GM04503 (cell line): Measurements from ENCODE around the gene COL6A5.
"Not testable (repeated sequence)": the region's sequence is repeated elsewhere in the genome, so short reads cannot be mapped to it uniquely, and the experiment has no call there.

ENCODE experiments used
- DNase-seq: peaks from one replicate; pipeline ENCODE4 v3.0.0-alpha.2; 2012; ENCODE audit warnings: low read depth

The COL6A5 gene

GRCh38 chr3:130389743-130390478, 44.4 kb downstream of the COL6A5 start:
- DNase-seq: no peak

GRCh38 chr3:130392266-130392665, 46.8 kb downstream of the COL6A5 start:
- DNase-seq: no peak

- no peak for DNase-seq
Observed at GRCh38 chr3:130393594-130393993, 48.1 kb downstream of the COL6A5 start.

GRCh38 chr3:130395331-130395730, 49.9 kb downstream of the COL6A5 start:
- no peak for DNase-seq

GRCh38 chr3:130395916-130396315, 50.4 kb downstream of the COL6A5 start:
- no peak for DNase-seq

- DNase-seq: no peak
Observed at GRCh38 chr3:130404401-130404800, 58.9 kb downstream of the COL6A5 start.

GRCh38 chr3:130405956-130406355, 60.5 kb downstream of the COL6A5 start:
- DNase-seq: no peak

GRCh38 chr3:130408253-130408652, 62.8 kb downstream of the COL6A5 start:
- DNase-seq: not testable (repeated sequence)

- no peak for DNase-seq
Observed at GRCh38 chr3:130411320-130411719, 65.8 kb downstream of the COL6A5 start.

GRCh38 chr3:130412991-130413560, 67.6 kb downstream of the COL6A5 start:
- DNase-seq: no peak

- DNase-seq: no peak
Observed at GRCh38 chr3:130414457-130414856, 69.0 kb downstream of the COL6A5 start.

- no peak for DNase-seq
Observed at GRCh38 chr3:130420466-130420865, 75.0 kb downstream of the COL6A5 start.

- no peak for DNase-seq
Observed at GRCh38 chr3:130423064-130423463, 77.6 kb downstream of the COL6A5 start.

GRCh38 chr3:130424837-130425236, 79.4 kb downstream of the COL6A5 start:
- DNase-seq: no peak

- DNase-seq: peak; percentile 0
Observed at GRCh38 chr3:130425484-130425883, 80.0 kb downstream of the COL6A5 start.

GRCh38 chr3:130426206-130426605, 80.7 kb downstream of the COL6A5 start:
- DNase-seq: no peak

GRCh38 chr3:130428871-130429712, 83.6 kb downstream of the COL6A5 start:
- DNase-seq: no peak

- DNase-seq: no peak
Observed at GRCh38 chr3:130429713-130430023, 84.2 kb downstream of the COL6A5 start.

GRCh38 chr3:130430266-130430665, 84.8 kb downstream of the COL6A5 start:
- DNase-seq: no peak

- not testable (repeated sequence) for DNase-seq
Observed at GRCh38 chr3:130432086-130432485, 86.6 kb downstream of the COL6A5 start.

GRCh38 chr3:130433306-130433705, 87.8 kb downstream of the COL6A5 start:
- DNase-seq: no peak

GRCh38 chr3:130442284-130442683, 96.8 kb downstream of the COL6A5 start:
- DNase-seq: no peak

GRCh38 chr3:130446840-130447239, 101.4 kb downstream of the COL6A5 start:
- DNase-seq: not testable (repeated sequence)
